HG03064 (cell line): ENCODE results near the gene IL16.

Source experiments
- ATAC-seq: cut with Tn5 transposase; IDR thresholded peaks from one replicate; pipeline ENCODE4 v1.9.1; 2021; ENCODE audit warnings: low read depth; ENCODE audit not compliant: unreplicated experiment

IL16 gene

GRCh38 chr15:81271761-81272644 is 75.3 kb downstream of the IL16 start:
- ATAC-seq = no peak

GRCh38 chr15:81273200-81273599 is 76.5 kb downstream of the IL16 start:
- no peak for ATAC-seq

GRCh38 chr15:81273855-81274254 is 77.2 kb downstream of the IL16 start:
- no peak for ATAC-seq

- ATAC-seq = no peak
Observed at GRCh38 chr15:81274255-81274654, 77.6 kb downstream of the IL16 start.

GRCh38 chr15:81274931-81275707 is 78.4 kb downstream of the IL16 start:
- ATAC-seq = peak; percentile 84

- no peak for ATAC-seq
Observed at GRCh38 chr15:81275711-81276392, 79.2 kb downstream of the IL16 start.

- ATAC-seq = no peak
Observed at GRCh38 chr15:81276967-81277366, 80.3 kb downstream of the IL16 start.

GRCh38 chr15:81277851-81278250 is 81.2 kb downstream of the IL16 start:
- no peak for ATAC-seq

GRCh38 chr15:81278306-81279029 is 81.8 kb downstream of the IL16 start:
- ATAC-seq = no peak

- no peak for ATAC-seq
Observed at GRCh38 chr15:81279621-81280485, 83.2 kb downstream of the IL16 start.

- no peak for ATAC-seq
Observed at GRCh38 chr15:81280696-81281455, 84.2 kb downstream of the IL16 start.

GRCh38 chr15:81281456-81281735 is 84.7 kb downstream of the IL16 start:
- no peak for ATAC-seq

- no peak for ATAC-seq
Observed at GRCh38 chr15:81281766-81282605, 85.3 kb downstream of the IL16 start.

- no peak for ATAC-seq
Observed at GRCh38 chr15:81282606-81282895, 85.9 kb downstream of the IL16 start.

- ATAC-seq = no peak
Observed at GRCh38 chr15:81282911-81283310, 86.2 kb downstream of the IL16 start.

- ATAC-seq = no peak
Observed at GRCh38 chr15:81284256-81285031, 87.8 kb downstream of the IL16 start.

GRCh38 chr15:81285461-81285860 is 88.8 kb downstream of the IL16 start:
- no peak for ATAC-seq
